GM19463 (cell line): ENCODE results near the gene NANS.
"Not testable (repeated sequence)": the region's sequence is repeated elsewhere in the genome, so short reads cannot be mapped to it uniquely, and the experiment has no call there.

Source experiments
- ATAC-seq: cut with Tn5 transposase; IDR thresholded peaks from one replicate; pipeline ENCODE4 v1.9.1; 2021; ENCODE audit warnings: mild to moderate bottlenecking, moderate library complexity; ENCODE audit not compliant: unreplicated experiment

Gene NANS, protein sequence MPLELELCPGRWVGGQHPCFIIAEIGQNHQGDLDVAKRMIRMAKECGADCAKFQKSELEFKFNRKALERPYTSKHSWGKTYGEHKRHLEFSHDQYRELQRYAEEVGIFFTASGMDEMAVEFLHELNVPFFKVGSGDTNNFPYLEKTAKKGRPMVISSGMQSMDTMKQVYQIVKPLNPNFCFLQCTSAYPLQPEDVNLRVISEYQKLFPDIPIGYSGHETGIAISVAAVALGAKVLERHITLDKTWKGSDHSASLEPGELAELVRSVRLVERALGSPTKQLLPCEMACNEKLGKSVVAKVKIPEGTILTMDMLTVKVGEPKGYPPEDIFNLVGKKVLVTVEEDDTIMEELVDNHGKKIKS

GRCh38 chr9:98056269-98057137, at the start of gene NANS:
Gene NANS, plus strand, starts transcription at chr9:98056732. Its CDS starts 77 bp downstream, at chr9:98056809.
- peak; percentile 95 for ATAC-seq

DNA sequence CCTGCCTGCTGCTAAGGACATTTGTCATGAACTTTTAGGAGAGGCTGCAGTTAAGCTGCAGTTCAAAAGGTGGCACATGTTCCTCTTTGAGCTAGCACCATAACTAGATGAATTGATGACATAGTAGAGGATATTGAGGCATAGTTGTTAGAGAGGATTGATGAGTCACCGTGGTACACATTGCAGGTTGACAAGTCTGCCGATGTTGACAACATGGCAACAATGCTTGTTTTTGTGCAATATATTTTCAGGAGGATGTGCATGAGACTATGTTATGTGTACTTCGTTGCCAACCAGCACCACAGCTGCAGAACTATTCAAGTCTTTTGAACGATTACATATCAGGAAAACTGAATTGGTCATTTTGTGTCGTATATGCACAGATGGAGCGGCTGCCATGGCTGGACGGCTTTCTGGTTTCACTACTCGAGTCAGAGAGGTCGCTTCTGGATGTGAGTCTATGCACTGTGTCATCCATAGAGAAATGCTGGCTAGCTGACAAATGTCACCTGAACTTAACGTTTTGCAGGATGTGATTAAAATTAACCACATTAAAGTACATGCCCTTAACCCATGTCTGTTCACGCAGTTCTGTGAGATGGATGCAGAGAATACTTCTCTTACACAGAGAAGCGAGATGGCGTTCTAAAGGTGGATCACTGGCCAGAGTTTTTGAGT, 49.1 kb upstream of the NANS start:
- ATAC-seq = no peak

DNA sequence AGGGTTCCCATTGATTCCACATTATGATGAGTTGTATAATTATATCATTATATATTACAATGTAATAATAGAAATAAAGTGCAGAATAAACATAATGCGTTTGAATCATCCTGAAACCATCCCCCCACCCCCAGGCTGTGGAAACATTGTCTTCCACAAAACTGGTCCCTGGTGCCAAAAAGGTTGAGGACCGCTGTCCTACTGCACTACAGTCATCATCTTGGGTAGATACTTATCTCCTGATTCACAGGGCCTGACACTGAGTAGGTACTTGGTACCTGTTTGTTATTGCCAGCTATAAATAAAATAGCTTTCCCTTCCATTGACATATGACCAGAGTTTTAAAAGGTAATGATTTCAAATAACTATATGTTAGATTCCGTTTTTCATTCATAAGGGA, 47.8 kb upstream of the NANS start:
- ATAC-seq = no peak

GRCh38 chr9:98009437-98009836, 47.1 kb upstream of the NANS start:
- ATAC-seq = no peak

- no peak for ATAC-seq
Measured at GRCh38 chr9:98009936-98010335, 46.6 kb upstream of the NANS start.

DNA sequence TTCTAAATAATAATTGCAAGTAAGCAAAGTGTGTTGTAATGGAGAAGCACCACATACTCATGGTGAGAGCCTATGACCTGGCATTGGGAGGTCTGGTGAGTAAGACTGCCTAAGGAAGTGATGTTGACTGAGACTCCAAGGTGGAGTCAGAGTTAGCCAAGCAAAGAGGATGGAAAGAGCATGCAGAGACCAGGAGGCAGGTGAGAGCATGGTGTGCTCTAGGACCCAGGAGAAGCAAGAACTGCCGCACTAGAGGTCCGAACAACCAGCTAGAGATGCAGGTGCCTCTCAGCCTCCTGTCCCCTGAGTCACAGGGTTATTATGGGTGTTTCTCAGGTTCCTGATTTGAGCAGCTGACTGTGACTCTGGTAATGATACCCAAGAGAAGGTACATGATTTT, 46.1 kb upstream of the NANS start:
- ATAC-seq = peak; percentile 96

DNA sequence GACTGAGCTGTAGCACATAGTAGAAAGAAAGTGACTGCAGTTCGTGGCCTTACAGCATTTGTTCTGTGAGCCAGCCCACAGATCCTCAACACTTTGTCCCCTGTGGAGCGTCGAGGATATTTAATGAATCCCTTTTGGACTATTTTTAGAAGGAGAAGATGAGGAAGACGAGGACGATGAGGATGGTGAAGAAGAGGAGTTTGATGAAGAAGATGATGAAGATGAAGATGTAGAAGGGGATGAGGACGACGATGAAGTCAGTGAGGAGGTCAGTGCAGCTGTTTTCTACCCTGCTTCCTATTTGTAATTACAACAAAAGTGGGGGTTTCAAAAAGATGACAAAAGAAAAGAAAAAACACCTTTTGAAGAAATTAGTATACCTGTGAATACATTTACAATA, 45.4 kb upstream of the NANS start:
- no peak for ATAC-seq

- no peak for ATAC-seq
Measured at GRCh38 chr9:98016137-98016680, 40.3 kb upstream of the NANS start.

- no peak for ATAC-seq
Measured at GRCh38 chr9:98017306-98017705, 39.2 kb upstream of the NANS start.

GRCh38 chr9:98018347-98018746, 38.2 kb upstream of the NANS start:
- ATAC-seq = no peak

GRCh38 chr9:98019098-98019497, 37.4 kb upstream of the NANS start:
- ATAC-seq = no peak

DNA sequence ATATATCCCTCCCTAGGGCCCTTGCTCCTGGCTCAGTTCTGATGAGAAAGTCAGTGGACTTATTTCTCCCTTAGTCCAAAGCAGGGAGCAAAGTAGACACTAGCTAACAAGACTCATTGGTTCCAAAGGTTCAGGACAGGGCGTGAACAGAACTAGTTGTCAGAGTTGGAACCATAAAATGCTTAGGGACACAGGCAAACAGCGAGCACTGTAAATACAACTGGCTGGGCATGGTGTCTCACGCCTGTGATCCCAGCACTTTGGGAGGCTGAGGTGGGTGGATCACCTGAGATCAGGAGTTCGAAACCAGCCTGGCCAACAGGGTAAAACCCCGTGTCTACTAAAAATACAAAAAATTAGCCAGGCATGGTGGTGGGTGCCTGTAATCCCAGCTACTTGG, 36.7 kb upstream of the NANS start:
- not testable (repeated sequence) for ATAC-seq

GRCh38 chr9:98020476-98021145, 35.9 kb upstream of the NANS start:
- no peak for ATAC-seq

- ATAC-seq = no peak
Measured at GRCh38 chr9:98021306-98022040, 35.1 kb upstream of the NANS start.

DNA sequence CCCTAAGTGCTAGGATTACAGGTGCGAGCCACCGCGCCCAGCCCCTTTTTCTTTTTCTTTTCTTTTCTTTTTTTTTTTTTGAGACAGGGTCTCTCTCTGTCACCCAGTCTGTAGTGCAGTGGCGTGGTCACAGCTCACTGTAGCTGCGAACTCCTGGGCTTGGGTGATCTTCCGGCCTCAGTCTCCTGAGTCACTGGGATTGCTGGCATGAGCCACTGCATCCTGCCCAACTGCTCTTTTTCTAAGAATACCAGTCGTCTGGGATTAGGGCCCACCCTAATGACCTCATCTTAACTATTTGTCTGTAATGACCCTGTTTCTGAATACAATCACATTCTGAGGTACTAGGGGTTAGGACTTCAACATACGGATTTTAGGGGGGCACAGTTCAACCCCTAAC, 34.1 kb upstream of the NANS start:
- no peak for ATAC-seq

- no peak for ATAC-seq
Measured at GRCh38 chr9:98024702-98025101, 31.8 kb upstream of the NANS start.

- no peak for ATAC-seq
Measured at GRCh38 chr9:98031169-98031568, 25.4 kb upstream of the NANS start.

DNA sequence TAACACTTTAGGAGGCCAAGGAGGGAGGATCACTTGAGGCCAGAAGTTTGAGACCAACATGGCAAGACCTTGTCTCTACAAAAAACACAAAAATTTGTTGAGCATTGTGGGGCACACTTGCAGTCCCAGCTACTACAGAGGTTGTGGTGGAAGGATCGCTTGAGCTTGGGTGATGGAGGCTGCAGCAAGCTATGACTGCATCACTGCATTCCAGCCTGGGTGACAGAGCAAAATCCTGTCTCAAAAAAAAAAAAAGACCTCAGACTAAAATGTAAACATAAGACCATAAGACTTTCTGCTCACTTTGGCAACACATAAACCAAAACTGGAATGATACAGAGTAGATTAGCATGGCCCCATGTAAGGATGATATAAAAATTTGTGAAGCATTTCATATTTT, 24.6 kb upstream of the NANS start:
- no peak for ATAC-seq

DNA sequence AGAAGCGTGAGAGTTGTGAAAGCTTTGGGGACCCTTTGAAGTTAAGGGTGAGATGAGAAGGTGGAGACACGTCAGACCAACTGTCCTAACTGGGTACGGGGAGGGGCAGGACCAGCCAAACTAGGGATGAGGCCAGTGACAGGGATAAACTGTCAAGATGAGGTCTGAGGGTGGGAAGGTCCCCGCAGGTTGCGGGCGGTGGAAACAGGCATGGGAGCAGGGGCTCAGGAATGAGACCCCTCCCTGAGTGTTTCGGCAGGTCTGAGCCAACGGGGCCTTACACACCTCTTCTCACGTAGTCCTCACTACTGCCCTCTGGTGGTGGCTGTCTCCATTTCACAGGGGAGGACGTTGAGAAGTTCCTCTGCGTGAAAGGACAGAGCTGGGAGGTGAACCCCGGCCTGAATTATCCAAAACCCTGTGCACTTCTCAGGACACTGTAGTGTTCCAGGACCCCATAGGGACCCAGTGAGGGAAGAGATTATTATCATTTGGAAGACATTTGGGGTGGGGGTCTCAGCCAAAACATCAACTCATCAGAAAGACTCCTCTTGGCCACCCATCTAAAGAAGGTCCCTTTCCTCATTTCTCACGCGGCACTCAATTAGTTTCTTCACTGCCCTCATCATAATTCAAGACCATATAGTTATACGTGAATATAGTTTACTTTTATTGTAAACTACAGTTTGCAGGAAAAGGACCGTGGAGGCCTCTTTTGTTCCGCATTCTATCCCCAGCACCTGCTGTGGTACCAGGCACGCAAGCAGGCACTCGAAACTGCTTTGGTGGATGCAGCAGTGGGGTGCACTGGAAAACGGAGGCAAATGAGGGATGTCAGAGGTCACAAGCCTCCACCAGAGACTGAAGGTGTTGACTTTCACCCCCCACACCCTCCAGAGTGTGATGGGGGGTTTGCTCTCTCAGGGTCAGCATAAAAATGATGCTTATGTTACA, 21.7 kb upstream of the NANS start:
- ATAC-seq = peak; percentile 9
